GM21381 (cell line): Measurements from ENCODE around the gene NUP93.
"Not testable (repeated sequence)": the region's sequence is repeated elsewhere in the genome, so short reads cannot be mapped to it uniquely, and the experiment has no call there.

ENCODE experiments used
- ATAC-seq: cut with Tn5 transposase; IDR thresholded peaks from one replicate; pipeline ENCODE4 v1.9.1; 2021; ENCODE audit warnings: mild to moderate bottlenecking, moderate library complexity; ENCODE audit not compliant: unreplicated experiment

The NUP93 gene

DNA sequence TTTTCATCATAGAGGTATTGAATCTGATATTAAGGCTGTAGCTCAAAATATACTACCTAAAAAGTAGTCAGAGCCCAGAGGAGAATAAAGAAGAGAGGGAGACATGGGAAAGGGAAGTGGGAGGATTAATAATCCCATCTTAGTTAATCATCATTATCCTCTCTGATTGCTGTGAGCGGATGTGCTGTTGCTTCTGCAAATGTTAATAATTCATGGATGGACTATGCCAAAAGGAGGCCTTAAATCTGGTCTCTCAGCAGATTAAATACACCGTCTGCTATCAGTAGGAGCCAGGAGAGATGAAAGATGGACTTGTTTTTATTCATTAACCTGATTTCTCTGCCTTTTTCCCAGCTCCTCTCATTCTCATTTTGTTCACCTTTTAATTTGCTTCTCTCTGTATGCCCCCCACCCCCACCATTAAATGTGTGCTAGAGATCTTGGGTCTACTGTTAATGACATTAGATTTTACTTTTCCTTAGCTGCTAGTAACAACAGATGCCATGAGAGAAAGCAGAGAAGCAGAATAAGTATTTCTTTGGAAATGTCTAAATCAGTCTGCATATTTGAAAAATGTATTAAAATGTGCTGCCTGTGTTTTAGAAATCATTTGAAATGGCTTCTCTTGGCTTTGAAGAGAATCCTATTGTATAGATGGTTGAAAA, 44.2 kb downstream of the NUP93 start:
- no peak for ATAC-seq

- ATAC-seq = no peak
Observed at GRCh38 chr16:56775162-56775561, 45.2 kb downstream of the NUP93 start.

DNA sequence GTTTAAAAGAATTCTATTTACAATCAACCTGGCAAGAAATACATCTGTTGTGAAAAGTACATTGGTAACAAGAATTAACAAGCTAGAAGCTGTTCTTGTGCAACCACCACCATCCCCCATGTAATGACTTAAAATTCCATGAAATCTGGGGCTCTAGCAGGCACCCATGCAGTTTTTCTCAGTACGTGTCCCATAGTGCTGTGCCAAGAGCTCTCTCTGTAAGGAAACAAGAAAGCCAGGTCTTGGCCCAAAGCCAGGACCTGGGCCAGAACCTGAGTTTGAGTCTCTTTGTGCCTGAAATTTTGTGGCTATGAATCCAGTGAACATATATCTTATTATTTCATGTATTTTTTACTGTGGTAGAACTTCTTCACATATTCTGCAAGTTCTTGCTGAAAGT, 46.6 kb downstream of the NUP93 start:
- no peak for ATAC-seq

DNA sequence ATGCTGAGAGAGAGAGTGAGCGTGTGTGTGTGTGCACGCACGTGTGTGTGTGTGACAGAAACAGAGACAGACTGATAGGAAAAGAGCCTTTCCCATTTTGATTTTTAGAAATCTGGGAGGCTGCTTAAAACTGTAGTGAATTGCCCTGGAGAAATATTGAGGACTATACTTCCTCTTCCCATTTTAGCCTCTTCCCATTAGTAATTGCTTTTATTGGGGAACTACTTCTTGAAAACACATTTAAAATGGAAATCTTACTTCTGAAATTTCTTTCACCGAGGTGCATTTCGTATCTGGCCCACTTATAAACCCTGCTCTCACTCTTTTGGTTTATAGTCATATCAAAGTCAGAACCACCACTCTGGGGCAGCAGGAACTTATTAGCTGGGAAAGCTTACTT, 47.1 kb downstream of the NUP93 start:
- no peak for ATAC-seq

GRCh38 chr16:56777482-56777881, 47.6 kb downstream of the NUP93 start:
- ATAC-seq = no peak

DNA sequence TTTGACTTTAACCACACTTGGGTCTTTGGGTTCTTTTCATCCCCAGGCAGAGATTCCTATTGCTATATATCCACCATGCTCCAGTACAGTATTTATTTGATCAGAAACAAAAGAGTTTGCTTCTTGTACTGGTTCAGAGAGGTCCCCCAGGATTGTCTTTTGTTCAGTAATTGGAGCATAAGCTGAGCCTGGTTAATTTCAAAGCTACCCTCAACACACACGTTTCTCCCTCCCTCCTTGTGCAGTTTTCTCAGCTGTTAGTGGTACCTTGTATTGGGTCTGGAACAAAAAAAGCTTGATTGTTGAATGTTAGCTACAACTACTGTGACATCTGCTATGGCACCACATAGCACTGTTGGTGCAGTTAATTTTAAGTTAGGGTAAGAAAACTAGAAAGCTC, 50.0 kb downstream of the NUP93 start:
- ATAC-seq = no peak

GRCh38 chr16:56780646-56781045, 50.7 kb downstream of the NUP93 start:
- no peak for ATAC-seq

DNA sequence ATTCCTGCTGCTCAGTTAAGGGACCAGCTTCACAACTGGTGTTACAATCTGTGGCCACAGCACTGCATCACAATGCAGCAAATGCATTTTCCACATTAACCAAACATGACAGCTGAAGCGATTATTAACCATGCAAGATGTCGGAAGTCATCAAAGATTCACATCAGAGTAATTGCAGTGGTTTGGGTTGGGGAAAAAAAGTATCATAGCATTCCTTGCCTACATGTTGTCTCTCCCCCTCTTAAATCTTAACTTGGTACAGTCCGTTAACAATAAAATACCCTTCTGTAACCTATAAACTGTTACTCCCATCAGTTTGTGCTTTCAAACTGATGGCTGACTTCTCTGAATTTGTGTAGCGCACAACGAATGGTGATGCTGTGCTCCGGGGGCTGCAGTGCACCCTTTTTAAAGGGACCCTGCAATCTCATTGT, 51.6 kb downstream of the NUP93 start:
- no peak for ATAC-seq

- ATAC-seq = no peak
Observed at GRCh38 chr16:56783344-56783743, 53.4 kb downstream of the NUP93 start.

DNA sequence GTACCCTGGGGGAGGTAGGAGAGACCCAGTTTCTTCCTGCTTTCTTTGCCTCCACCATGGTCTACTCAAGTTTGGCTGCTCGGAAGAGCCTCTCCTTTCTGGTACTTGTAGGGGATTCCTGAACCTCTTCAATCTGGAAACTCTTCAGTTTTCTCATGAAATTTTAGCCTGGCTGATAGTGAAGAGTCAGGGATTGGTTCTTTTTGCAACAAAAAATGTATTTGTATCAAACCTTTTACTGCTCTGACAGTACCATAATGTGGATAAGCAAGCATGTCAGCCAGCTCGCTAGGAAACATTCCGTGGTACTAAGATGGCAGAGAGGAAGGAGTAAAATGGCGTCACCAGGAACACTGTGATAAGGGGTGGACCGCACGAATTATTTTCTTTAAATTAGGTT, 55.4 kb downstream of the NUP93 start:
- no peak for ATAC-seq

- no peak for ATAC-seq
Observed at GRCh38 chr16:56787167-56787566, 57.2 kb downstream of the NUP93 start.

- ATAC-seq = no peak
Observed at GRCh38 chr16:56788435-56788834, 58.5 kb downstream of the NUP93 start.

GRCh38 chr16:56789360-56789759, 59.4 kb downstream of the NUP93 start:
- no peak for ATAC-seq

DNA sequence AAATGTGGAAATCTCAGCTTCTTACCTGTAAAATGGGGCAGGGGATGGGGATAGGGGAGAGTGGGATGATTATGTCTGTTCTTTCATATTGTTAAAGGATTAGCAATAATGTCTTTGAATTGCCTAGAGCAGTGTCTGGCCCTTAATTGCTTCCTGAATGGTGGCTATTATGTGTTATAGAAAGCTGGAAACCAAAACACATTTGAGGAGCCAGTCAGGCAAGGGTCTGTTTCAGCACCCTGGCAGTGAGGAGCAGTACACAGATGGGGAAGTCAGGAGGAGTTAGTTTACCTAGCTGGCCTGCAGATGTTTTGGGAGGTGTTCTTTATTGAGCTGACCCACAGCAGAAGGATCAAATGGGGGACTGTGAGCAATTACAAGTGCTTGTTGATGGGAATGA, 63.0 kb downstream of the NUP93 start:
- ATAC-seq = no peak

- no peak for ATAC-seq
Observed at GRCh38 chr16:56793492-56793891, 63.6 kb downstream of the NUP93 start.

DNA sequence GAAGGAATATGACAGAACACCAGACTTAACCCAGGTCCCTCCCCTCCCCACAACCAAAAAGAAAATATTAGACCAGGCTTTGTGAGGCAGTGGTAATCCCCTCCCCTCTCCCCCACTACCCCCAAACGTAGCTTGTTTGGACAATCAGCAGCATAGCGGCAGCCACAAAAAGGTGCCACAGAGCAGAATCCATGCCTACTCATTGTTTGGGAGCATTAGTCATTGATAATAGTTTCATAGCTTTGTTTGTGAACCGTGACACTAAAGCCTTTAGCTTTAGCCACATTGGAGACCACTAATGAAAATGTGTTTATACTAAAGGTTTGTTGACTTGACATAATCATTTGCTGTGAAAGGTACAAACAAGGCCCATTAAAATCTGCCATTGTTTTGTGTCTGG, 65.1 kb downstream of the NUP93 start:
- no peak for ATAC-seq

DNA sequence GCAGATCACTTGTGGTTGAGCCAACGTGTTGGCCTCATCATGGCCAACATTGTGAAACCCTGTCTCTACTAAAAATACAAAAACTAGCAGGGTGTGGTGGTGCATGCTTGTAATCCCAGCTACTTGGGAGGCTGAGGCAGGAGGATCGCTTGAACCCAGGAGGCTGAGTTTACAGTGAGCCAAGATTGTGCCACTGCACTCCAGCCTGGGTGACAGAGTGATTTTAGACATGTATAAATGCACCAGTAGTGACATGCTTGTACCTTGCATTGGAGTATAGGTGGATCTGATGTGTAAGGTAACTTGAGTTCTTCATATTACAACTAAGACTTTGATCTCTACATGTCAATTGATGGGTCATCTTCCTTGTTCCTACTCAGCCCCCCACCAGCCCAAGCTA, 67.1 kb downstream of the NUP93 start:
- not testable (repeated sequence) for ATAC-seq

DNA sequence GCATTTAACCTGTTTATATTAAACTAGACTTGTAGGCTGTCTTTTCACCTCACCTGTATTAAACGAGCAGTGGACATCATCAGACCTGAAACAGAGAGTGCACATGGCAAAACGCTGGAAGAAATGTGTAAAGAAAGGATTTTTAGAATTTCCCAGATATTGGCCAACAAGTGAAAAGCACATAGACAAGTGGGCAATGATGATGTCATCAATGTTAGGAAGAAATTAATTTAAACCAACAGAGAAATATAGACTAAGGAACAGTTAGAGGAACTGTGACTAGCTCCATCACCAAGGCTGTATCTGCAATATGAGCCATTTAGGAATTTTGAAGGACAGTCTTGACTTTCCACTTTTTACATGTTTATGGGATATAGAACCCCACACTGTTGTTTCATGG, 67.9 kb downstream of the NUP93 start:
- ATAC-seq = no peak

- ATAC-seq = no peak
Observed at GRCh38 chr16:56798955-56799354, 69.0 kb downstream of the NUP93 start.

GRCh38 chr16:56800355-56800754, 70.4 kb downstream of the NUP93 start:
- no peak for ATAC-seq

- no peak for ATAC-seq
Observed at GRCh38 chr16:56801762-56802161, 71.8 kb downstream of the NUP93 start.

- ATAC-seq = no peak
Observed at GRCh38 chr16:56807011-56807675, 77.2 kb downstream of the NUP93 start.

GRCh38 chr16:56807676-56808067, 77.7 kb downstream of the NUP93 start:
- not testable (repeated sequence) for ATAC-seq
